HEK293 (cell line): ENCODE data around the gene METAP1.

ENCODE experiments used
- CTCF ChIA-PET: fragments of 350-600 bp; formaldehyde crosslinking; extraction: SDS; loops from one replicate; lab custom pipeline; 2021; ENCODE audit warnings: antibody characterized with exemption; lab: Yijun Ruan, JAX
- POLR2A ChIA-PET: fragments of 300-600 bp; formaldehyde crosslinking; extraction: SDS; loops from one replicate; lab custom pipeline; 2020; ENCODE audit warnings: antibody characterized with exemption, inconsistent platforms; lab: Yijun Ruan, JAX
- H3K27ac ChIP-seq: fragments of 200-500 bp; sonication (Bioruptor generic); 2 replicates; pipeline ENCODE4 v1.5.1; 2014; ENCODE audit warnings: low read depth, low read length, control low read depth, inconsistent platforms; ENCODE audit errors: extremely low read depth
- H3K36me3 ChIP-seq, 2 experiments: fragments of 200-500 bp in 1 of 2; sonication (Bioruptor generic) in 1 of 2; 1 replicate in 1 of 2; 2 replicates in 1 of 2; pipeline ENCODE4 v1.5.1; 2014 to 2017; ENCODE audit warnings: inconsistent platforms in 2 of 2, low read length in 2 of 2; ENCODE audit not compliant: control insufficient read depth in 2 of 2, insufficient read depth in 1 of 2
- H3K4me1 ChIP-seq: fragments of 200-500 bp; sonication (Bioruptor generic); 2 replicates; pipeline ENCODE4 v1.5.1; 2014; ENCODE audit warnings: mild to moderate bottlenecking, low read length, inconsistent platforms; ENCODE audit not compliant: control insufficient read depth, insufficient read depth
- H3K4me3 ChIP-seq: 2 replicates; pipeline ENCODE4 v1.5.1; 2011; ENCODE audit warnings: low read depth, mild to moderate bottlenecking, control low read depth, low read length, moderate library complexity
- H3K9me3 ChIP-seq: fragments of 200-500 bp; sonication (Bioruptor generic); 2 replicates; pipeline ENCODE4 v1.5.1; 2014; ENCODE audit warnings: low read depth, low read length, inconsistent platforms; ENCODE audit not compliant: control insufficient read depth, insufficient read depth
- BCL11B ChIP-seq: fragments of 450-650 bp; formaldehyde crosslinking; IDR thresholded peaks from 2 replicates; pipeline ENCODE4 v1.5.1; 2016; ENCODE audit warnings: low read depth, missing biosample characterization, missing genetic modification characterization
- REPIN1 ChIP-seq: fragments of 450-650 bp; formaldehyde crosslinking; IDR thresholded peaks from 2 replicates; pipeline ENCODE4 v1.5.1; 2017; ENCODE audit warnings: missing biosample characterization, missing genetic modification characterization, low read depth
- ZBTB1 ChIP-seq: fragments of 450-650 bp; formaldehyde crosslinking; IDR thresholded peaks from 2 replicates; pipeline ENCODE4 v1.5.1; 2016; ENCODE audit warnings: missing biosample characterization, missing genetic modification characterization
- ZFHX2 ChIP-seq: fragments of 450-650 bp; formaldehyde crosslinking; conservative IDR thresholded peaks from 2 replicates; pipeline ENCODE4 v1.5.1; 2016; ENCODE audit warnings: missing biosample characterization, missing genetic modification characterization
- ZNF121 ChIP-seq: fragments of 450-650 bp; formaldehyde crosslinking; IDR thresholded peaks from 2 replicates; pipeline ENCODE4 v1.5.1; 2016; ENCODE audit warnings: missing biosample characterization, missing genetic modification characterization
- ZNF19 ChIP-seq: fragments of 450-650 bp; formaldehyde crosslinking; IDR thresholded peaks from 2 replicates; pipeline ENCODE4; 2016; ENCODE audit warnings: missing biosample characterization, missing genetic modification characterization, low read depth
- ZNF280C ChIP-seq: fragments of 450-650 bp; formaldehyde crosslinking; IDR thresholded peaks from 2 replicates; pipeline ENCODE4 v1.5.1; 2016; ENCODE audit warnings: missing biosample characterization, missing genetic modification characterization
- ZNF302 ChIP-seq: fragments of 450-650 bp; formaldehyde crosslinking; IDR thresholded peaks from 2 replicates; pipeline ENCODE4 v1.5.1; 2016; ENCODE audit warnings: missing biosample characterization, missing genetic modification characterization, low read depth
- ZNF433 ChIP-seq: fragments of 450-650 bp; formaldehyde crosslinking; IDR thresholded peaks from 2 replicates; pipeline ENCODE4 v1.5.1; 2016; ENCODE audit warnings: missing biosample characterization, missing genetic modification characterization, low read depth
- ZNF513 ChIP-seq: fragments of 450-650 bp; IDR thresholded peaks from 2 replicates; pipeline ENCODE4 v1.5.1; 2018; ENCODE audit warnings: missing biosample characterization, missing genetic modification characterization
- ZNF518A ChIP-seq: fragments of 450-650 bp; formaldehyde crosslinking; conservative IDR thresholded peaks from 2 replicates; pipeline ENCODE4 v1.5.1; 2016; ENCODE audit warnings: low read depth, missing biosample characterization, missing genetic modification characterization
- ZNF521 ChIP-seq: fragments of 450-650 bp; formaldehyde crosslinking; IDR thresholded peaks from 2 replicates; pipeline ENCODE4 v1.5.1; 2017; ENCODE audit warnings: missing biosample characterization, mild to moderate bottlenecking, missing genetic modification characterization
- ZNF600 ChIP-seq: fragments of 450-650 bp; formaldehyde crosslinking; IDR thresholded peaks from 2 replicates; pipeline ENCODE4 v1.5.1; 2016; ENCODE audit warnings: missing biosample characterization, missing genetic modification characterization
- ZNF610 ChIP-seq: fragments of 450-650 bp; formaldehyde crosslinking; IDR thresholded peaks from 2 replicates; pipeline ENCODE4 v1.5.1; 2016; ENCODE audit warnings: missing biosample characterization, missing genetic modification characterization, borderline replicate concordance
- ZNF670 ChIP-seq: fragments of 450-650 bp; formaldehyde crosslinking; IDR thresholded peaks from 2 replicates; pipeline ENCODE4 v1.5.1; 2016; ENCODE audit warnings: missing biosample characterization, missing genetic modification characterization, low read depth
- ZNF747 ChIP-seq: fragments of 450-650 bp; formaldehyde crosslinking; IDR thresholded peaks from 2 replicates; pipeline ENCODE4 v1.5.1; 2016; ENCODE audit warnings: missing biosample characterization, missing genetic modification characterization
- ZNF791 ChIP-seq: fragments of 450-650 bp; formaldehyde crosslinking; IDR thresholded peaks from 2 replicates; pipeline ENCODE4 v1.5.1; 2016; ENCODE audit warnings: missing biosample characterization, missing genetic modification characterization
- ZSCAN5A ChIP-seq: fragments of 450-650 bp; formaldehyde crosslinking; IDR thresholded peaks from 2 replicates; pipeline ENCODE4 v1.5.1; 2016; ENCODE audit warnings: missing biosample characterization, missing genetic modification characterization

Gene METAP1

GRCh38 chr4:98967786-98968329, 27.7 kb upstream of the METAP1 start:
- TF ChIP-seq ZNF747 (tag by site-specific recombination) (no peak), ZNF280C (tag by site-specific recombination) (no peak), ZNF518A (tag by site-specific recombination) (no peak), BCL11B (tag by site-specific recombination) (no peak), ZBTB1 (tag by site-specific recombination) (no peak), ZNF302 (no peak), REPIN1 (tag by site-specific recombination) (no peak), ZFHX2 (tag by site-specific recombination) (no peak), ZNF433 (tag by site-specific recombination) (no peak), ZNF513 (tag by site-specific recombination) (no peak), ZNF791 (tag by site-specific recombination) (no peak), ZNF19 (tag by site-specific recombination) (no peak), ZNF521 (tag by site-specific recombination) (no peak), ZNF610 (tag by site-specific recombination) (no peak), ZSCAN5A (no peak), ZNF600 (no peak), ZNF670 (tag by site-specific recombination) (no peak), ZNF121 (tag by site-specific recombination) (no peak)
- Histone ChIP-seq H3K27ac (no peak overlapping the region), H3K4me1 (no peaks in the 10 kb centered on the region), H3K4me3 (no peak overlapping the region), H3K36me3 (no peaks in the 10 kb centered on the region), H3K9me3 (no peaks in the 10 kb centered on the region)
- CTCF ChIA-PET, result interaction anchor here (0.7 kb wide), 1 partner anchor 28 kb away, joined by 3 read pairs; no protein-coding TSS in a partner anchor
- POLR2A ChIA-PET, result no interaction called here
